Myocyte (in vitro differentiated cells): ENCODE results near the gene MRPL46. TPM values are rescaled to one million over a fixed set of nuclear protein-coding genes. Genes with fewer than 3 reads are reported as not detected.
A peak's percentile ranks its signal among the peaks of the same experiment; 100 is the strongest.
"Not testable (repeated sequence)": the region's sequence is repeated elsewhere in the genome, so short reads cannot be mapped to it uniquely, and the experiment has no call there.

Experiments used
- DNase-seq: peaks from one replicate; pipeline ENCODE4 v3.0.0-alpha.2; 2012; ENCODE audit warnings: low read depth
- total RNA-seq: library from RNA; depleted of rRNA; stranded (reverse); fragments of >200 nt; gene quantifications from 2 replicates; pipeline ENCODE4 v1.2.3, GENCODE V29; 2014

The MRPL46 gene
- total RNA-seq, 1 donor from 2014 or later: 25.7 TPM

- no peak for DNase-seq
These were observed 12.0 kb upstream of the MRPL46 start for GRCh38 chr15:88479169-88479568.

- no peak for DNase-seq
These were observed 10.7 kb upstream of the MRPL46 start for GRCh38 chr15:88477904-88478303.

- DNase-seq: no peak
These were observed 9.9 kb upstream of the MRPL46 start for GRCh38 chr15:88477126-88477525.

- peak; percentile 67 for DNase-seq
These were observed 9.5 kb upstream of the MRPL46 start for GRCh38 chr15:88476635-88477060.

- not testable (repeated sequence) for DNase-seq
These were observed 6.6 kb upstream of the MRPL46 start for GRCh38 chr15:88473661-88474293.

GRCh38 chr15:88472225-88472624 lies 5.0 kb upstream of the MRPL46 start:
- DNase-seq: no peak

- no peak for DNase-seq
These were observed 3.6 kb upstream of the MRPL46 start for GRCh38 chr15:88470625-88471372.

GRCh38 chr15:88469321-88469720 lies 2.1 kb upstream of the MRPL46 start:
- DNase-seq: no peak

- not testable (repeated sequence) for DNase-seq
These were observed 1.5 kb upstream of the MRPL46 start for GRCh38 chr15:88468721-88469120.

GRCh38 chr15:88467935-88468528 lies 844 bp upstream of the MRPL46 start:
- DNase-seq: peak; percentile 53

GRCh38 chr15:88465633-88466224 lies 1.5 kb downstream of the MRPL46 start:
- DNase-seq: no peak

- DNase-seq: no peak
These were observed 3.2 kb downstream of the MRPL46 start for GRCh38 chr15:88463870-88464532.

GRCh38 chr15:88456733-88457132 lies 10.5 kb downstream of the MRPL46 start:
- DNase-seq: no peak

GRCh38 chr15:88454867-88455810 lies 12.0 kb downstream of the MRPL46 start:
- peak; percentile 82 for DNase-seq

GRCh38 chr15:88454236-88454635 lies 13.0 kb downstream of the MRPL46 start:
- no peak for DNase-seq

GRCh38 chr15:88453651-88454050 lies 13.5 kb downstream of the MRPL46 start:
- no peak for DNase-seq

- DNase-seq: peak; percentile 51
These were observed 16.9 kb downstream of the MRPL46 start for GRCh38 chr15:88450125-88450798.

GRCh38 chr15:88449581-88449980 lies 17.6 kb downstream of the MRPL46 start:
- no peak for DNase-seq

- DNase-seq: no peak
These were observed 18.2 kb downstream of the MRPL46 start for GRCh38 chr15:88448991-88449461.

- no peak for DNase-seq
These were observed 19.4 kb downstream of the MRPL46 start for GRCh38 chr15:88447741-88448140.
